IMR-90 (cell line): Measurements from ENCODE around the gene LYRM7. TPM values are rescaled to one million over a fixed set of nuclear protein-coding genes. Genes with fewer than 3 reads are reported as not detected.

ENCODE experiments used
- ATAC-seq: fragments of 200-7000 bp; cut with Tn5 transposase; 2 replicates; pipeline ENCODE4 v1.9.1; 2020; ENCODE audit warnings: low read depth, mild to moderate bottlenecking, moderate library complexity
- BruUV-seq: library from RNA; stranded (reverse); fragments of 400-500 nt; replicated peaks from 2 replicates; lab custom pipeline; 2021; lab: Mats Ljungman, UMichigan
- CTCF ChIA-PET: fragments of 300-600 bp; formaldehyde crosslinking; extraction: SDS; loops from one replicate; lab custom pipeline; 2021; ENCODE audit warnings: antibody characterized with exemption; lab: Yijun Ruan, JAX
- POLR2A ChIA-PET: fragments of 300-600 bp; sonication (Branson Sonifier 250); formaldehyde crosslinking; loops from one replicate; lab custom pipeline; 2022; ENCODE audit warnings: antibody characterized with exemption; ENCODE audit not compliant: unreplicated experiment; lab: Charles Lee
- DNase-seq: peaks from one replicate; pipeline ENCODE4 v3.0.0; 2013
- H2AFZ ChIP-seq: replicated peaks from 2 replicates; pipeline ENCODE3; 2013; ENCODE audit warnings: low read length, mild to moderate bottlenecking; ENCODE audit not compliant: poor library complexity
- H2AK5ac ChIP-seq: 2 replicates; pipeline ENCODE4 v1.6.1; 2013; ENCODE audit warnings: low read depth, low read length, inconsistent platforms
- H2AK9ac ChIP-seq: replicated peaks from 2 replicates; pipeline ENCODE3; 2013; ENCODE audit warnings: mild to moderate bottlenecking, low read depth, low read length, moderate library complexity; ENCODE audit not compliant: poor library complexity
- H2BK120ac ChIP-seq: 2 replicates; pipeline ENCODE4 v1.6.1; 2013; ENCODE audit warnings: low read depth, low read length, inconsistent platforms
- H2BK15ac ChIP-seq: 3 replicates; pipeline ENCODE4 v1.6.1; 2013; ENCODE audit warnings: low read depth, low read length, inconsistent platforms
- H2BK20ac ChIP-seq: 2 replicates; pipeline ENCODE4 v1.6.1; 2013; ENCODE audit warnings: low read depth, mild to moderate bottlenecking, inconsistent platforms, low read length, moderate library complexity
- H2BK5ac ChIP-seq: 2 replicates; pipeline ENCODE4 v1.6.1; 2013; ENCODE audit warnings: mild to moderate bottlenecking, low read depth, low read length, inconsistent platforms; ENCODE audit not compliant: poor library complexity, severe bottlenecking
- H3K14ac ChIP-seq: replicated peaks from 2 replicates; pipeline ENCODE4 v1.6.1; 2013; ENCODE audit warnings: low read depth, low read length, inconsistent platforms
- H3K18ac ChIP-seq: 2 replicates; pipeline ENCODE4 v1.6.1; 2013; ENCODE audit warnings: low read depth, low read length, control low read depth
- H3K23ac ChIP-seq: 2 replicates; pipeline ENCODE4 v1.6.1; 2013; ENCODE audit warnings: low read depth, low read length, inconsistent platforms
- H3K27ac ChIP-seq: 2 replicates; pipeline ENCODE4 v1.5.1; 2013; ENCODE audit warnings: mild to moderate bottlenecking, control low read depth, low read length; ENCODE audit not compliant: insufficient read depth
- H3K27me3 ChIP-seq: 2 replicates; pipeline ENCODE4 v1.6.1; 2013; ENCODE audit warnings: low read length; ENCODE audit not compliant: control insufficient read depth, insufficient read depth
- H3K36me3 ChIP-seq: 2 replicates; pipeline ENCODE4 v1.6.1; 2013; ENCODE audit warnings: low read length, mixed read lengths; ENCODE audit not compliant: control insufficient read depth, insufficient read depth
- H3K4ac ChIP-seq: 2 replicates; pipeline ENCODE4 v1.6.1; 2013; ENCODE audit warnings: low read depth, low read length, inconsistent platforms
- H3K4me1 ChIP-seq: 2 replicates; pipeline ENCODE4 v1.6.1; 2013; ENCODE audit warnings: low read length, mixed read lengths; ENCODE audit not compliant: control insufficient read depth, insufficient read depth
- H3K4me2 ChIP-seq: 2 replicates; pipeline ENCODE4 v1.6.1; 2013; ENCODE audit warnings: low read depth, mild to moderate bottlenecking, control low read depth, low read length, moderate library complexity
- H3K4me3 ChIP-seq: 2 replicates; pipeline ENCODE4 v1.5.1; 2013; ENCODE audit warnings: low read depth, mild to moderate bottlenecking, control low read depth, low read length, moderate library complexity; ENCODE audit not compliant: insufficient read depth
- H3K56ac ChIP-seq: 2 replicates; pipeline ENCODE4 v1.6.1; 2013; ENCODE audit warnings: low read length, inconsistent platforms; ENCODE audit not compliant: insufficient read depth; ENCODE audit errors: extremely low read depth
- H3K79me1 ChIP-seq, 2 experiments: 2 replicates each; pipeline ENCODE4 v1.6.1; 2013; ENCODE audit warnings: low read length in 2 of 2, inconsistent platforms in 1 of 2, low read depth in 1 of 2
- H3K9ac ChIP-seq: 2 replicates; pipeline ENCODE4 v1.6.1; 2013; ENCODE audit warnings: low read depth, low read length, control low read depth
- H3K9me1 ChIP-seq: 2 replicates; pipeline ENCODE4 v1.6.1; 2013; ENCODE audit warnings: low read length, inconsistent platforms; ENCODE audit not compliant: insufficient read depth
- H3K9me3 ChIP-seq: 2 replicates; pipeline ENCODE4 v1.6.1; 2013; ENCODE audit warnings: low read length; ENCODE audit not compliant: control insufficient read depth, insufficient read depth
- H4K20me1 ChIP-seq: 2 replicates; pipeline ENCODE4 v1.6.1; 2013; ENCODE audit warnings: low read length, inconsistent platforms; ENCODE audit not compliant: insufficient read depth
- H4K5ac ChIP-seq: 2 replicates; pipeline ENCODE4 v1.6.1; 2013; ENCODE audit warnings: mild to moderate bottlenecking, low read depth, low read length, control low read depth
- H4K8ac ChIP-seq, 2 experiments: 2 replicates each; pipeline ENCODE4 v1.6.1; 2013; ENCODE audit warnings: low read depth in 2 of 2, low read length in 2 of 2, control low read depth in 1 of 2, inconsistent platforms in 1 of 2
- H4K91ac ChIP-seq: 2 replicates; pipeline ENCODE4 v1.6.1; 2013; ENCODE audit warnings: low read depth, low read length, inconsistent platforms; ENCODE audit not compliant: insufficient read depth
- BHLHE40 ChIP-seq: fragments of 150-350 bp; IDR thresholded peaks from 2 replicates; pipeline ENCODE4 v1.6.1; 2016; ENCODE audit warnings: mild to moderate bottlenecking, low read depth, low read length
- CEBPB ChIP-seq: IDR thresholded peaks from 2 replicates; pipeline ENCODE4 v1.6.1; 2012; ENCODE audit warnings: low read depth, low read length, improper control_type of control experiment
- CHD1 ChIP-seq: IDR thresholded peaks from 2 replicates; pipeline ENCODE4 v1.6.1; 2012; ENCODE audit warnings: low read depth, low read length, improper control_type of control experiment
- CTCF ChIP-seq: conservative IDR thresholded peaks from 2 replicates; pipeline ENCODE4 v1.5.1; 2012; ENCODE audit warnings: mild to moderate bottlenecking, low read depth, low read length, improper control_type of control experiment
- ELK1 ChIP-seq: fragments of 150-350 bp; IDR thresholded peaks from 2 replicates; pipeline ENCODE4 v1.6.1; 2016; ENCODE audit warnings: low read depth, mild to moderate bottlenecking, low read length, moderate library complexity, borderline replicate concordance
- FOS ChIP-seq: fragments of 150-350 bp; IDR thresholded peaks from 2 replicates; pipeline ENCODE4 v1.6.1; 2016; ENCODE audit warnings: low read depth, low read length
- MAFK ChIP-seq: IDR thresholded peaks from 2 replicates; pipeline ENCODE4 v1.6.1; 2012; ENCODE audit warnings: low read depth, low read length, improper control_type of control experiment
- MAZ ChIP-seq: IDR thresholded peaks from 2 replicates; pipeline ENCODE4 v1.6.1; 2012; ENCODE audit warnings: low read depth, mild to moderate bottlenecking, low read length, improper control_type of control experiment, moderate library complexity, borderline replicate concordance
- MXI1 ChIP-seq: IDR thresholded peaks from 2 replicates; pipeline ENCODE4 v1.6.1; 2012; ENCODE audit warnings: low read depth, mild to moderate bottlenecking, low read length, moderate library complexity, borderline replicate concordance
- NFE2L2 ChIP-seq: fragments of 150-350 bp; IDR thresholded peaks from 2 replicates; pipeline ENCODE4 v1.6.1; 2016; ENCODE audit warnings: low read depth, mild to moderate bottlenecking, low read length
- POLR2A ChIP-seq: IDR thresholded peaks from 2 replicates; pipeline ENCODE4 v1.6.1; 2012; ENCODE audit warnings: mild to moderate bottlenecking, low read depth, low read length
- RAD21 ChIP-seq: IDR thresholded peaks from 2 replicates; pipeline ENCODE4 v1.6.1; 2012; ENCODE audit warnings: low read length, improper control_type of control experiment
- RCOR1 ChIP-seq: IDR thresholded peaks from 2 replicates; pipeline ENCODE4 v1.6.1; 2012; ENCODE audit warnings: mild to moderate bottlenecking, low read length, improper control_type of control experiment; ENCODE audit not compliant: insufficient replicate concordance
- RFX5 ChIP-seq: IDR thresholded peaks from 2 replicates; pipeline ENCODE4 v1.8.0; 2012; ENCODE audit warnings: low read depth, mild to moderate bottlenecking, low read length, moderate library complexity
- SMC3 ChIP-seq: fragments of 150-350 bp; IDR thresholded peaks from 2 replicates; pipeline ENCODE4 v1.6.1; 2016; ENCODE audit warnings: low read depth, mild to moderate bottlenecking, antibody characterized with exemption, low read length, moderate library complexity
- USF2 ChIP-seq: fragments of 150-350 bp; IDR thresholded peaks from 2 replicates; pipeline ENCODE4 v1.6.1; 2017; ENCODE audit warnings: mild to moderate bottlenecking, antibody characterized with exemption, low read length, low read depth
- WGBS, 2 experiments: methylation state at CpG; one replicate each; pipeline versions ENCODE4 v1.1.5 to v1.1.7; 2013; ENCODE audit warnings: missing lambda C conversion rate in 2 of 2; ENCODE audit not compliant: insufficient read length in 1 of 2; ENCODE audit errors: extremely low coverage in 2 of 2; 5-methylcytosine and 5-hydroxymethylcytosine counted together
- dilution Hi-C: fragments of 300-500 bp; cut with HindIII; formaldehyde crosslinking; loops from one replicate; pipeline ENCODE4 v1.14.3; 2018; ENCODE audit warnings: low sequenced_read_pairs; ENCODE audit not compliant: unreplicated experiment
- in situ Hi-C: fragments of 300-500 bp; cut with MboI; formaldehyde crosslinking; loops from 3 replicates; pipeline ENCODE4 v1.14.3; 2019; ENCODE audit warnings: low sequenced_read_pairs, inconsistent platforms, mixed read lengths
- intact Hi-C: fragments of 100-400 bp; cut with micrococcal nuclease; formaldehyde crosslinking; loops from 2 replicates; pipeline ENCODE4 v1.10.0; 2022
- polyA plus RNA-seq, 3 experiments: library from polyadenylated mRNA; depleted of rRNA; stranded (reverse); fragments of >200 nt; gene quantifications; 2 replicates each; pipeline ENCODE4 v1.2.3, GENCODE V29; 2012; ENCODE audit warnings: low replicate concordance in 1 of 3
- total RNA-seq: library from RNA; depleted of rRNA; stranded (reverse); fragments of >200 nt; gene quantifications from 2 replicates; pipeline ENCODE4 v1.2.3, GENCODE V29; 2012

LYRM7 gene
- total and polyA plus RNA-seq, 2 of the 4 experiments (the other 2 are of a cell fraction), result 2.5 to 3.4 TPM

- no peak overlapping the region for H2BK5ac ChIP-seq
- no peaks in the 10 kb centered on the region for H3K79me1 ChIP-seq
- no peak overlapping the region for H4K8ac ChIP-seq
- 68% methylated on average over 2 of the region's 2 CpGs; no CpG with 5 or more reads in 1 of the 2 experiments for WGBS, 2 experiments
- H3K27ac ChIP-seq, result no peak overlapping the region
- no peaks in the 10 kb centered on the region for H3K27me3 ChIP-seq
- no peak overlapping the region for H3K4me2 ChIP-seq
- H2BK120ac ChIP-seq, result no peak overlapping the region
- no peak overlapping the region for H3K4me3 ChIP-seq
- no peak overlapping the region for H4K91ac ChIP-seq
- H3K56ac ChIP-seq, result no peak overlapping the region
- H4K5ac ChIP-seq, result no peak overlapping the region
- BruUV-seq, result no TSS peak
- no peak overlapping the region for H2AFZ ChIP-seq
- H3K9me1 ChIP-seq, result 0 out of 2 replicates have a peak, but pooled peaks cover 3% of the 10 kb centered on the region
- H2AK9ac ChIP-seq, result no peak overlapping the region
- ATAC-seq (no peak), DNase-seq (no peak)
- intact Hi-C loops (no loop called here), in situ Hi-C loops (no loop called here), dilution Hi-C loops (no loop called here)
- no peak overlapping the region for H3K4ac ChIP-seq
- H2BK20ac ChIP-seq, result no peak overlapping the region; the same call in 1 of the 2 replicates
- no peak overlapping the region for H3K14ac ChIP-seq
- H3K9ac ChIP-seq, result no peak overlapping the region
- peaks cover 9% of the 10 kb centered on the region for H3K4me1 ChIP-seq
- no peak overlapping the region for H3K18ac ChIP-seq
- H3K36me3 ChIP-seq, result no peaks in the 10 kb centered on the region
- H4K20me1 ChIP-seq, result no peaks in the 10 kb centered on the region
- H3K23ac ChIP-seq, result no peak overlapping the region
- POLR2A ChIA-PET, result no interaction called here
- H2AK5ac ChIP-seq, result peak overlapping the region; percentile 27; the same call in 1 of the 2 replicates
- H2BK15ac ChIP-seq, result no peak overlapping the region
- TF ChIP-seq FOS (no peak), RFX5 (no peak), MAFK (no peak), RAD21 (no peak), POLR2A (no peak), USF2 (no peak), CEBPB (no peak), BHLHE40 (no peak), CHD1 (no peak), RCOR1 (no peak), ELK1 (no peak), MXI1 (no peak), NFE2L2 (no peak), SMC3 (no peak), CTCF (no peak), MAZ (no peak)
- H3K9me3 ChIP-seq, result no peaks in the 10 kb centered on the region
- CTCF ChIA-PET, result no interaction called here
Observed at GRCh38 chr5:131223751-131224386, 53.1 kb downstream of the LYRM7 start.
